Measurements from ENCODE around the gene TMEM163.

TMEM163 gene

GRCh38 chr2:134453476-134453875 is 265.3 kb downstream of the TMEM163 start:
- H3K36me3 ChIP-seq (ENCODE audit: control insufficient read depth in 1 of 2, insufficient read depth in 2 of 2, low read length in 2 of 2), result peaks cover 2 to 7% of the 10 kb centered on the region in 2 experiments
- no peak overlapping the region for H2AFZ ChIP-seq (ENCODE audit: insufficient read depth, low read length, poor library complexity)
- no peak overlapping the region for H4K91ac ChIP-seq (ENCODE audit: low read depth, low read length)
- H4K12ac ChIP-seq (ENCODE audit: low read depth, low read length), result no peak overlapping the region
- no peak for DNase-seq
- no peaks in the 10 kb centered on the region for H3K79me2 ChIP-seq (ENCODE audit: control insufficient read depth, insufficient read depth, low read length, poor library complexity)
- no peak overlapping the region for H2AK5ac ChIP-seq (ENCODE audit: low read length)
- H3K4me1 ChIP-seq (ENCODE audit: control insufficient read depth in 1 of 2, insufficient read depth in 2 of 2, low read length in 2 of 2), result peaks cover 6 to 9% of the 10 kb centered on the region in 2 experiments
- H2BK12ac ChIP-seq (ENCODE audit: low read length), result no peak overlapping the region
- H3K4me2 ChIP-seq (ENCODE audit: low read length), result no peak overlapping the region
- H3K9ac ChIP-seq (ENCODE audit: low read length), result no peak overlapping the region
- no peak overlapping the region for H3K14ac ChIP-seq (ENCODE audit: low read length)
- no CpG with 5 or more reads among the region's 4 CpGs for WGBS (ENCODE audit: extremely low coverage, insufficient coverage, insufficient read length)
- no peaks in the 10 kb centered on the region for H3K27me3 ChIP-seq (ENCODE audit: insufficient read depth, low read length)
- H2BK5ac ChIP-seq (ENCODE audit: low read depth, low read length, poor library complexity), result no peak overlapping the region
- no peak overlapping the region for H3K18ac ChIP-seq (ENCODE audit: low read length)
- no peaks in the 10 kb centered on the region for H3K9me3 ChIP-seq (ENCODE audit: insufficient read depth, low read depth, low read length)
- H3K4me3 ChIP-seq (ENCODE audit: low read depth, low read length), result no peak overlapping the region
- no peak overlapping the region for H2BK120ac ChIP-seq (ENCODE audit: insufficient read depth, low read length, poor library complexity)
- H4K8ac ChIP-seq (ENCODE audit: low read depth, low read length), result no peak overlapping the region
- H3K23ac ChIP-seq (ENCODE audit: low read length), result no peak overlapping the region
- peak overlapping the region; percentile 31 for H3K27ac ChIP-seq (ENCODE audit: low read depth, low read length)
- no peak overlapping the region for H3K4ac ChIP-seq (ENCODE audit: low read depth, low read length)
- no peaks in the 10 kb centered on the region for H3K79me1 ChIP-seq (ENCODE audit: low read length)

GRCh38 chr2:134452042-134452733 is 266.6 kb downstream of the TMEM163 start:
- no peak overlapping the region for H4K12ac ChIP-seq (ENCODE audit: low read depth, low read length)
- WGBS (ENCODE audit: extremely low coverage, insufficient coverage, insufficient read length), result no CpG with 5 or more reads among the region's 9 CpGs
- no peak overlapping the region for H3K4me3 ChIP-seq (ENCODE audit: low read depth, low read length)
- no peak overlapping the region for H4K8ac ChIP-seq (ENCODE audit: low read depth, low read length)
- no peak overlapping the region for H3K14ac ChIP-seq (ENCODE audit: low read length)
- DNase-seq, result no peak
- H3K18ac ChIP-seq (ENCODE audit: low read length), result no peak overlapping the region
- no peak overlapping the region for H3K23ac ChIP-seq (ENCODE audit: low read length)
- no peaks in the 10 kb centered on the region for H3K9me3 ChIP-seq (ENCODE audit: insufficient read depth, low read depth, low read length)
- peak overlapping the region; percentile 8 for H2BK12ac ChIP-seq (ENCODE audit: low read length)
- no peak overlapping the region for H2AK5ac ChIP-seq (ENCODE audit: low read length)
- H3K4ac ChIP-seq (ENCODE audit: low read depth, low read length), result no peak overlapping the region
- H3K79me1 ChIP-seq (ENCODE audit: low read length), result no peaks in the 10 kb centered on the region
- no peak overlapping the region for H3K27ac ChIP-seq (ENCODE audit: low read depth, low read length)
- no peaks in the 10 kb centered on the region for H3K27me3 ChIP-seq (ENCODE audit: insufficient read depth, low read length)
- no peak overlapping the region for H3K4me2 ChIP-seq (ENCODE audit: low read length)
- peaks cover 6 to 9% of the 10 kb centered on the region in 2 experiments for H3K4me1 ChIP-seq (ENCODE audit: control insufficient read depth in 1 of 2, insufficient read depth in 2 of 2, low read length in 2 of 2)
- no peak overlapping the region for H2BK5ac ChIP-seq (ENCODE audit: low read depth, low read length, poor library complexity)
- no peak overlapping the region for H4K91ac ChIP-seq (ENCODE audit: low read depth, low read length)
- no peak overlapping the region for H2AFZ ChIP-seq (ENCODE audit: insufficient read depth, low read length, poor library complexity)
- H3K36me3 ChIP-seq (ENCODE audit: control insufficient read depth in 1 of 2, insufficient read depth in 2 of 2, low read length in 2 of 2), result peaks cover 3 to 9% of the 10 kb centered on the region in 2 experiments
- H3K9ac ChIP-seq (ENCODE audit: low read length), result no peak overlapping the region
- no peak overlapping the region for H2BK120ac ChIP-seq (ENCODE audit: insufficient read depth, low read length, poor library complexity)
- H3K79me2 ChIP-seq (ENCODE audit: control insufficient read depth, insufficient read depth, low read length, poor library complexity), result no peaks in the 10 kb centered on the region

GRCh38 chr2:134451347-134451630 is 267.5 kb downstream of the TMEM163 start:
- Histone ChIP-seq H2AFZ (ENCODE audit: insufficient read depth, low read length, poor library complexity) (no peak overlapping the region), H2BK120ac (ENCODE audit: insufficient read depth, low read length, poor library complexity) (no peak overlapping the region), H3K14ac (ENCODE audit: low read length) (no peak overlapping the region), H3K36me3 (ENCODE audit: control insufficient read depth in 1 of 2, insufficient read depth in 2 of 2, low read length in 2 of 2) (peaks cover 3 to 9% of the 10 kb centered on the region in 2 experiments), H2AK5ac (ENCODE audit: low read length) (no peak overlapping the region), H3K23ac (ENCODE audit: low read length) (no peak overlapping the region), H3K79me1 (ENCODE audit: low read length) (no peaks in the 10 kb centered on the region), H3K18ac (ENCODE audit: low read length) (no peak overlapping the region), H3K4me1 (ENCODE audit: control insufficient read depth in 1 of 2, insufficient read depth in 2 of 2, low read length in 2 of 2) (peaks cover 6 to 9% of the 10 kb centered on the region in 2 experiments), H3K9me3 (ENCODE audit: insufficient read depth, low read depth, low read length) (no peaks in the 10 kb centered on the region), H3K4me3 (ENCODE audit: low read depth, low read length) (no peak overlapping the region), H4K8ac (ENCODE audit: low read depth, low read length) (no peak overlapping the region), H3K27me3 (ENCODE audit: insufficient read depth, low read length) (no peaks in the 10 kb centered on the region), H3K4me2 (ENCODE audit: low read length) (no peak overlapping the region), H3K27ac (ENCODE audit: low read depth, low read length) (no peak overlapping the region), H2BK5ac (ENCODE audit: low read depth, low read length, poor library complexity) (no peak overlapping the region), H3K4ac (ENCODE audit: low read depth, low read length) (no peak overlapping the region), H4K12ac (ENCODE audit: low read depth, low read length) (no peak overlapping the region), H3K9ac (ENCODE audit: low read length) (no peak overlapping the region), H3K79me2 (ENCODE audit: control insufficient read depth, insufficient read depth, low read length, poor library complexity) (no peaks in the 10 kb centered on the region), H4K91ac (ENCODE audit: low read depth, low read length) (no peak overlapping the region), H2BK12ac (ENCODE audit: low read length) (no peak overlapping the region)
- no peak for DNase-seq
- WGBS (ENCODE audit: extremely low coverage, insufficient coverage, insufficient read length), result no CpG with 5 or more reads among the region's 2 CpGs

GRCh38 chr2:134449751-134450513 is 268.9 kb downstream of the TMEM163 start:
- Histone ChIP-seq H3K14ac (ENCODE audit: low read length) (no peak overlapping the region), H3K4me3 (ENCODE audit: low read depth, low read length) (no peak overlapping the region), H4K12ac (ENCODE audit: low read depth, low read length) (no peak overlapping the region), H2BK120ac (ENCODE audit: insufficient read depth, low read length, poor library complexity) (no peak overlapping the region), H3K23ac (ENCODE audit: low read length) (no peak overlapping the region), H3K4me1 (ENCODE audit: control insufficient read depth in 1 of 2, insufficient read depth in 2 of 2, low read length in 2 of 2) (peaks cover 6 to 12% of the 10 kb centered on the region in 2 experiments), H4K8ac (ENCODE audit: low read depth, low read length) (no peak overlapping the region), H3K36me3 (ENCODE audit: control insufficient read depth in 1 of 2, insufficient read depth in 2 of 2, low read length in 2 of 2) (peaks cover 3 to 9% of the 10 kb centered on the region in 2 experiments), H2AFZ (ENCODE audit: insufficient read depth, low read length, poor library complexity) (no peak overlapping the region), H2BK12ac (ENCODE audit: low read length) (no peak overlapping the region), H4K91ac (ENCODE audit: low read depth, low read length) (no peak overlapping the region), H3K4ac (ENCODE audit: low read depth, low read length) (no peak overlapping the region), H2BK5ac (ENCODE audit: low read depth, low read length, poor library complexity) (no peak overlapping the region), H3K27me3 (ENCODE audit: insufficient read depth, low read length) (no peaks in the 10 kb centered on the region), H3K18ac (ENCODE audit: low read length) (no peak overlapping the region), H2AK5ac (ENCODE audit: low read length) (no peak overlapping the region), H3K27ac (ENCODE audit: low read depth, low read length) (no peak overlapping the region), H3K9ac (ENCODE audit: low read length) (no peak overlapping the region), H3K9me3 (ENCODE audit: insufficient read depth, low read depth, low read length) (no peaks in the 10 kb centered on the region), H3K4me2 (ENCODE audit: low read length) (no peak overlapping the region), H3K79me1 (ENCODE audit: low read length) (no peaks in the 10 kb centered on the region), H3K79me2 (ENCODE audit: control insufficient read depth, insufficient read depth, low read length, poor library complexity) (no peaks in the 10 kb centered on the region)
- no CpG with 5 or more reads among the region's 15 CpGs for WGBS (ENCODE audit: extremely low coverage, insufficient coverage, insufficient read length)
- DNase-seq, result no peak
